AG04450 (cell line): Measurements from ENCODE around the gene TMEM253. TPM values are rescaled to one million over a fixed set of nuclear protein-coding genes. Genes with fewer than 3 reads are reported as not detected.

Source experiments
- CTCF ChIA-PET: fragments of 300-600, 350-600 bp; formaldehyde crosslinking; extraction: SDS; loops from one replicate; lab custom pipeline; 2022; ENCODE audit warnings: antibody characterized with exemption, inconsistent platforms; lab: Charles Lee
- POLR2A ChIA-PET: fragments of 350-600 bp; formaldehyde crosslinking; extraction: SDS; loops from one replicate; lab custom pipeline; 2021; ENCODE audit warnings: antibody characterized with exemption, inconsistent platforms; lab: Yijun Ruan, JAX
- DNase-seq: peaks from one replicate; pipeline ENCODE4 v3.0.0-alpha.2; 2011; ENCODE audit warnings: low read depth, low spot score
- H3K27ac ChIP-seq: one replicate; pipeline ENCODE4 v1.5.1; 2012; ENCODE audit warnings: low read depth, low read length, control low read depth
- H3K27me3 ChIP-seq: one replicate; pipeline ENCODE4 v1.6.0; 2012; ENCODE audit warnings: low read length; ENCODE audit not compliant: control insufficient read depth, insufficient read depth
- H3K4me3 ChIP-seq: 2 replicates; pipeline ENCODE4 v1.5.1; 2011; ENCODE audit warnings: mild to moderate bottlenecking, low read depth, low read length, control low read depth
- H3K9me3 ChIP-seq: 2 replicates; pipeline ENCODE4 v1.5.1; 2012; ENCODE audit warnings: low read length; ENCODE audit not compliant: control insufficient read depth, insufficient read depth
- polyA plus RNA-seq: library from polyadenylated mRNA; depleted of rRNA; stranded (reverse); fragments of >200 nt; gene quantifications from 2 replicates; pipeline ENCODE4 v1.2.3, GENCODE V29; 2011
- TF ChIP-seq, protein P1 (sequence below): IDR thresholded peaks from 2 replicates; pipeline ENCODE4 v1.5.1; 2011; ENCODE audit warnings: low read depth, low read length, control low read depth, inconsistent platforms

Gene TMEM253
- polyA plus RNA-seq, 1 experiment: 0.21 TPM

DNA sequence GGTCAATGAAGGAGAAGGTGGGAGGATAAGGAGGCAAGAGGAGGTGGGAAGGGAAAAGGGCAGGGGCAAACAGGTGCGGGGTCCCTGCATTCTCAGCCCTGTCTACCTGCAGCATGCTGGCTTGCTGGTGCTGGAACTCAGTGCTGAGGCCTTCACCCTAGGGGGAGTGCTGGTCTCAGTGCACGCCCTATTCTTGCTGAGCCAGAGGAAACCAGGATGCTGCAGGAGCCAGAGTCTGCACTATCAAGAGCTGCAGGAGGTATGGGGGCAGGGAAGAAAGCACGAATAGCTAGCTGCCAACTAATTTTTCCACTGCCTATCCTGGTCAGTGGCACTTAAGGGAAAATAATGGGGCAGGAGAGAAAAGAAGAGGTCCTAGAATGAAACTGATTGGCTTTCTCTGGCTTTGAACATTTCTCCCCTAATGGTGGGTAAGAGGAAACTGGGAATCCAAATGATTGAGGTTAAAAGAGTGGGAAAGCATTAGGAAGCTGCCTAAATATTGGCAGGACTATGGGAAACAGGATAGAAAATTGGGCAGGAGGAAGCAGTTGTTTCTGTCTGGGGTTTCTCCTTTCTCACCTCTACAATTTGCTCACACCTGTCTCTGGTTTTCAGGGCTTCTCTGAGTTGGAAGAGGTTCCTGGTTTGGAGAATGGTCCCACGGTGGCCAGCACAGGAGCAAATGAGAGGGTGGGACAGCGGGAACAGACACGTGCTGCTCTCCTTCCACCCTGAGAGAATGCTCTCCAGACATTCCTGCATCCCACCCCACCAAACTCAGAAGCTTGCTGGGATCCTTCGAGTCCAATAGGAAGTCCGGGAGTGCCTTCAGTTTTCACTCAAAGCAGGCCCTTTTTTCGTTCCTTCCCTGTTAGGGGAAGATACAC is 1.9 kb downstream of the TMEM253 start:
- Histone ChIP-seq H3K4me3 (peak overlapping the region; percentile 75), H3K9me3 (no peaks in the 10 kb centered on the region; the same call in 1 of the 2 replicates), H3K27ac (no peak overlapping the region), H3K27me3 (peaks cover 9% of the 10 kb centered on the region)
- CTCF ChIA-PET: interaction anchor here (0.6 to 9.6 kb wide), 16 partner anchors 9 to 454 kb away, joined by 3 to 310 read pairs (median 16); partner anchors contain the start of genes ARHGEF40 and SLC39A2
- no peak for DNase-seq
- POLR2A ChIA-PET: interaction anchor here (1.1 to 2.4 kb wide), 4 partner anchors 14 to 84 kb away, joined by 3 to 24 read pairs (median 6); partner anchors contain the start of gene ARHGEF40
- TF ChIP-seq, protein P1, sequence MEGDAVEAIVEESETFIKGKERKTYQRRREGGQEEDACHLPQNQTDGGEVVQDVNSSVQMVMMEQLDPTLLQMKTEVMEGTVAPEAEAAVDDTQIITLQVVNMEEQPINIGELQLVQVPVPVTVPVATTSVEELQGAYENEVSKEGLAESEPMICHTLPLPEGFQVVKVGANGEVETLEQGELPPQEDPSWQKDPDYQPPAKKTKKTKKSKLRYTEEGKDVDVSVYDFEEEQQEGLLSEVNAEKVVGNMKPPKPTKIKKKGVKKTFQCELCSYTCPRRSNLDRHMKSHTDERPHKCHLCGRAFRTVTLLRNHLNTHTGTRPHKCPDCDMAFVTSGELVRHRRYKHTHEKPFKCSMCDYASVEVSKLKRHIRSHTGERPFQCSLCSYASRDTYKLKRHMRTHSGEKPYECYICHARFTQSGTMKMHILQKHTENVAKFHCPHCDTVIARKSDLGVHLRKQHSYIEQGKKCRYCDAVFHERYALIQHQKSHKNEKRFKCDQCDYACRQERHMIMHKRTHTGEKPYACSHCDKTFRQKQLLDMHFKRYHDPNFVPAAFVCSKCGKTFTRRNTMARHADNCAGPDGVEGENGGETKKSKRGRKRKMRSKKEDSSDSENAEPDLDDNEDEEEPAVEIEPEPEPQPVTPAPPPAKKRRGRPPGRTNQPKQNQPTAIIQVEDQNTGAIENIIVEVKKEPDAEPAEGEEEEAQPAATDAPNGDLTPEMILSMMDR: no peak

DNA sequence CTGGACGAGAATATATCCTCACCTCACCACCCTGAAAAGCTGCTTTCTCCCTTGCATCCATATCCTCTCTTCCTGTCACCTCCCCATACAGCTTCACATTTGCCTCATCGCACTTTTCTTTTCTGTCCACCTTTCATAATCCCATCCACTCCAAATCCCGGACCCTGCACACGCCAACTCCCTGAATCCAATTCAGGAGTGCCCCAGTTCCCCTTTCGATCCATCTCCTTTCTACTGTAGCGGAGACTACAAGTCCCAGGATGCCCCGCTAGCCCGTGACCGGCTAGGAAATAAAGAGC is 2.5 kb downstream of the TMEM253 start:
- POLR2A ChIA-PET: interaction anchor here (1.1 to 2.4 kb wide), 5 partner anchors 14 to 89 kb away, joined by 3 to 24 read pairs (median 7); partner anchors contain the start of gene ARHGEF40
- H3K9me3 ChIP-seq: no peaks in the 10 kb centered on the region; the same call in 1 of the 2 replicates
- CTCF ChIA-PET: interaction anchor here (0.6 to 9.6 kb wide), 19 partner anchors 10 to 454 kb away, joined by 3 to 310 read pairs (median 11); partner anchors contain the start of genes ARHGEF40 and SLC39A2
- H3K4me3 ChIP-seq: peak overlapping the region; percentile 75
- no peak for DNase-seq
- peaks cover 9% of the 10 kb centered on the region for H3K27me3 ChIP-seq
- TF ChIP-seq, protein P1: no peak
- H3K27ac ChIP-seq: peak overlapping the region; percentile 98

- H3K9me3 ChIP-seq: no peaks in the 10 kb centered on the region; the same call in 1 of the 2 replicates
- peak overlapping the region; percentile 75 for H3K4me3 ChIP-seq
- H3K27ac ChIP-seq: peak overlapping the region; percentile 98
- CTCF ChIA-PET: interaction anchor here (0.6 to 9.6 kb wide), 34 partner anchors 10 to 763 kb away, joined by 3 to 310 read pairs (median 7); partner anchors contain the start of genes ARHGEF40 and SLC39A2
- POLR2A ChIA-PET: interaction anchor here (1.1 to 2.7 kb wide), 8 partner anchors 8 to 133 kb away, joined by 3 to 24 read pairs (median 8); partner anchors contain the start of gene ARHGEF40
- peaks cover 6% of the 10 kb centered on the region for H3K27me3 ChIP-seq
- TF ChIP-seq, protein P1: peak; percentile 84
- peak; percentile 90 for DNase-seq
Measured at GRCh38 chr14:21103710-21104447, 3.0 kb downstream of the TMEM253 start.

GRCh38 chr14:21104448-21105060 is 3.7 kb downstream of the TMEM253 start:
- H3K27ac ChIP-seq: peak overlapping the region; percentile 98
- ChIA-PET POLR2A (interaction anchor here (0.6 to 2.7 kb wide), 8 partner anchors 9 to 650 kb away, joined by 3 to 24 read pairs (median 8); partner anchors contain the start of genes ARHGEF40 and OSGEP), CTCF (interaction anchor here (0.6 to 9.6 kb wide), 36 partner anchors 11 to 763 kb away, joined by 3 to 310 read pairs (median 6); partner anchors contain the start of genes ARHGEF40 and SLC39A2)
- peak overlapping the region; percentile 75 for H3K4me3 ChIP-seq
- H3K9me3 ChIP-seq: no peaks in the 10 kb centered on the region; the same call in 1 of the 2 replicates
- no peaks in the 10 kb centered on the region for H3K27me3 ChIP-seq
- no peak for DNase-seq
- TF ChIP-seq, protein P1: peak; percentile 99
